Measurements from ENCODE around the gene C1D.

C1D gene

GRCh38 chr2:68024450-68024849 lies 38.4 kb downstream of the C1D start:
- Histone ChIP-seq H3K4me2 (ENCODE audit: low read length) (no peak overlapping the region), H3K27me3 (ENCODE audit: control insufficient read depth, insufficient read depth, low read length) (no peaks in the 10 kb centered on the region), H3K36me3 (ENCODE audit: control insufficient read depth, insufficient read depth, low read length) (no peaks in the 10 kb centered on the region), H3K27ac (no peak overlapping the region), H3K9ac (no peak overlapping the region), H3K4me1 (no peaks in the 10 kb centered on the region), H3K79me2 (no peaks in the 10 kb centered on the region), H3K9me3 (ENCODE audit: control insufficient read depth, low read length) (no peaks in the 10 kb centered on the region), H2AFZ (no peak overlapping the region), H3K4me3 (ENCODE audit: low read depth, low read length) (no peak overlapping the region)
- TF ChIP-seq, protein P1, sequence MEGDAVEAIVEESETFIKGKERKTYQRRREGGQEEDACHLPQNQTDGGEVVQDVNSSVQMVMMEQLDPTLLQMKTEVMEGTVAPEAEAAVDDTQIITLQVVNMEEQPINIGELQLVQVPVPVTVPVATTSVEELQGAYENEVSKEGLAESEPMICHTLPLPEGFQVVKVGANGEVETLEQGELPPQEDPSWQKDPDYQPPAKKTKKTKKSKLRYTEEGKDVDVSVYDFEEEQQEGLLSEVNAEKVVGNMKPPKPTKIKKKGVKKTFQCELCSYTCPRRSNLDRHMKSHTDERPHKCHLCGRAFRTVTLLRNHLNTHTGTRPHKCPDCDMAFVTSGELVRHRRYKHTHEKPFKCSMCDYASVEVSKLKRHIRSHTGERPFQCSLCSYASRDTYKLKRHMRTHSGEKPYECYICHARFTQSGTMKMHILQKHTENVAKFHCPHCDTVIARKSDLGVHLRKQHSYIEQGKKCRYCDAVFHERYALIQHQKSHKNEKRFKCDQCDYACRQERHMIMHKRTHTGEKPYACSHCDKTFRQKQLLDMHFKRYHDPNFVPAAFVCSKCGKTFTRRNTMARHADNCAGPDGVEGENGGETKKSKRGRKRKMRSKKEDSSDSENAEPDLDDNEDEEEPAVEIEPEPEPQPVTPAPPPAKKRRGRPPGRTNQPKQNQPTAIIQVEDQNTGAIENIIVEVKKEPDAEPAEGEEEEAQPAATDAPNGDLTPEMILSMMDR (IDR thresholded peaks at IDR 0.05): no peak

DNA sequence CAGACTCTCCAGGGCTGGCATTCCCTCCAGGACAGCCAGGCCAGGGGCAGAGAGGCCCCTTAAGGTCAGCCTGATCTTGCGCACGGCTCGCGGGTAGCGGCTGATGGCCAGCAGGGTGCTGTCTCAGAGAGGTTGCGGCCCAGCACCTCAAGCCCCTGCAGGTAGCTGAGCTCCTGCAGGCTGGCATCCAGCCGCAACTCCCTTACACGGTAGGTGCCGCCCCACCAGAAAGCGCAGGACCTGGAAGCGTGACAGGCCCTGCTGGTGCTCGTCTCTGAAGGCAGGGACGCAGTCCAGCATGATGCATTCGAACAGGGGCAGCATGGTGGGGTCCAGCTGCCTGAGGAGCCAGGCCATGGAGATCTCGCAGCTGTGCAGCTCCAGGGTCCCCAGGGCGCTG lies 38.9 kb downstream of the C1D start:
- no peaks in the 10 kb centered on the region for H3K79me2 ChIP-seq
- TF ChIP-seq, protein P1 (IDR thresholded peaks at IDR 0.05): no peak

GRCh38 chr2:68018727-68019126 lies 44.1 kb downstream of the C1D start:
- Histone ChIP-seq H3K27ac (no peak overlapping the region), H3K4me1 (no peaks in the 10 kb centered on the region), H3K4me3 (ENCODE audit: low read depth, low read length) (no peak overlapping the region), H3K27me3 (ENCODE audit: control insufficient read depth, insufficient read depth, low read length) (no peaks in the 10 kb centered on the region), H3K4me2 (ENCODE audit: low read length) (no peak overlapping the region), H3K9me3 (ENCODE audit: control insufficient read depth, low read length) (no peaks in the 10 kb centered on the region), H3K79me2 (no peaks in the 10 kb centered on the region), H3K9ac (no peak overlapping the region), H3K36me3 (ENCODE audit: control insufficient read depth, insufficient read depth, low read length) (no peaks in the 10 kb centered on the region), H2AFZ (no peak overlapping the region)
- TF ChIP-seq, protein P1 (IDR thresholded peaks at IDR 0.05): no peak

More for the DNA sequence above, 38.9 kb downstream of the C1D start:
- H3K27ac ChIP-seq: no peak overlapping the region
- no peaks in the 10 kb centered on the region for H3K36me3 ChIP-seq (ENCODE audit: control insufficient read depth, insufficient read depth, low read length)
- H3K27me3 ChIP-seq (ENCODE audit: control insufficient read depth, insufficient read depth, low read length): no peaks in the 10 kb centered on the region
- H3K9ac ChIP-seq: no peak overlapping the region
- H3K4me3 ChIP-seq (ENCODE audit: low read depth, low read length): no peak overlapping the region
- H2AFZ ChIP-seq: no peak overlapping the region
- H3K4me1 ChIP-seq: no peaks in the 10 kb centered on the region
- H3K4me2 ChIP-seq (ENCODE audit: low read length): no peak overlapping the region
- H3K9me3 ChIP-seq (ENCODE audit: control insufficient read depth, low read length): no peaks in the 10 kb centered on the region

DNA sequence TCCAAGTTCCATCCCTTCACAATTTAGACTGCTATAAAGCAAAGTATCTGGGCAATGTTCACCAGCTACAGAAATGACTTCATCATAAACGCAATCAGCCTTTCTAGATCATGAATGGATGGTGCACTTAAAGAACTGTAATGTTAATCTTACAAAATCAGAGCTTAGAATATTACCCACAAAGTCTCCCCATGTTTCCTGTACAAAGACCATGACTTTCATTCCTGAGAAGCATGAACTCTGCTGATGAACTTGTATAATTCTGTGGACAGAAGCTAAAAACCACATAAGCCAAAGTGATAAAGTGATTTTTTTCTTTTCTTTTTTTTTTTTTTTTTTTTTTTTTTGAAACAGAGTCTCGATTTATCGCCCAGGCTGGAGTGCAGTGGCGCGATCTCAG lies 53.3 kb downstream of the C1D start:
- Histone ChIP-seq H3K4me3 (ENCODE audit: low read depth, low read length) (no peak overlapping the region), H3K4me1 (no peaks in the 10 kb centered on the region), H3K27me3 (ENCODE audit: control insufficient read depth, insufficient read depth, low read length) (no peaks in the 10 kb centered on the region), H3K27ac (no peak overlapping the region), H3K9me3 (ENCODE audit: control insufficient read depth, low read length) (no peaks in the 10 kb centered on the region), H3K36me3 (ENCODE audit: control insufficient read depth, insufficient read depth, low read length) (no peaks in the 10 kb centered on the region), H2AFZ (no peak overlapping the region), H3K9ac (no peak overlapping the region), H3K79me2 (no peaks in the 10 kb centered on the region), H3K4me2 (ENCODE audit: low read length) (no peak overlapping the region)
- TF ChIP-seq, protein P1 (IDR thresholded peaks at IDR 0.05): no peak

GRCh38 chr2:68000170-68000825 lies 62.5 kb downstream of the C1D start:
- H3K4me1 ChIP-seq: no peaks in the 10 kb centered on the region
- H3K27me3 ChIP-seq (ENCODE audit: control insufficient read depth, insufficient read depth, low read length): no peaks in the 10 kb centered on the region
- no peaks in the 10 kb centered on the region for H3K36me3 ChIP-seq (ENCODE audit: control insufficient read depth, insufficient read depth, low read length)
- H3K4me3 ChIP-seq (ENCODE audit: low read depth, low read length): no peak overlapping the region
- H3K4me2 ChIP-seq (ENCODE audit: low read length): no peak overlapping the region
- no peak overlapping the region for H3K9ac ChIP-seq
- no peak overlapping the region for H2AFZ ChIP-seq
- TF ChIP-seq, protein P1 (IDR thresholded peaks at IDR 0.05): no peak
- H3K27ac ChIP-seq: no peak overlapping the region
- H3K79me2 ChIP-seq: no peaks in the 10 kb centered on the region
- H3K9me3 ChIP-seq (ENCODE audit: control insufficient read depth, low read length): no peaks in the 10 kb centered on the region
